PC-3 (cell line): Measurements from ENCODE around the gene LSG1.

Experiments
- CTCF ChIP-seq: fragments of 300-600 bp; sonication (generic); conservative IDR thresholded peaks from 2 replicates; pipeline ENCODE4 v1.5.1; 2017; ENCODE audit warnings: antibody characterized with exemption, low read depth, mild to moderate bottlenecking, low read length
- EZH2phosphoT487 ChIP-seq: fragments of 300-600 bp; sonication (generic); IDR thresholded peaks from 2 replicates; pipeline ENCODE4 v1.6.1; 2018; ENCODE audit warnings: mild to moderate bottlenecking, antibody characterized with exemption, low read length, borderline replicate concordance

GRCh38 chr3:194642769-194643168 lies 29.2 kb downstream of the LSG1 start:
- no peak for TF ChIP-seq CTCF
- TF ChIP-seq EZH2phosphoT487, result no peak
